Left lung (tissue), 10 donors: ENCODE data around the gene GPR101. TPM values are rescaled to one million over a fixed set of nuclear protein-coding genes. Genes with fewer than 3 reads are reported as not detected.
A peak's percentile ranks its signal among the peaks of the same experiment; 100 is the strongest.

Experiments used
- ATAC-seq: fragments of 200-7000 bp; cut with Tn5 transposase; one replicate; pipeline ENCODE4 v1.9.1; 2020; ENCODE audit warnings: moderate library complexity
- DNase-seq, 4 donors: peaks; one replicate each; pipeline ENCODE4 v3.0.0-alpha.2; 2013 to 2020
- H3K27ac ChIP-seq, 2 donors: fragments of 200-600 bp; sonication (generic) in 1 of 2; one replicate each; pipeline versions ENCODE4 v1.5.0 to v1.8.0; 2020 to 2021
- H3K27me3 ChIP-seq, 2 donors: fragments of 200-600 bp; sonication (generic) in 1 of 2; one replicate each; pipeline versions ENCODE4 v1.5.0 to v1.8.0; 2020 to 2021
- H3K36me3 ChIP-seq, 2 donors: fragments of 200-600 bp; sonication (generic) in 1 of 2; one replicate each; pipeline versions ENCODE4 v1.5.0 to v1.8.0; 2020 to 2021
- H3K4me1 ChIP-seq, 2 donors: fragments of 200-600 bp; one replicate each; pipeline ENCODE4 v1.8.0; 2021
- H3K4me3 ChIP-seq, 2 donors: fragments of 200-600 bp; sonication (generic) in 1 of 2; one replicate each; pipeline versions ENCODE4 v1.5.0 to v1.8.0; 2020 to 2021; ENCODE audit warnings: mild to moderate bottlenecking in 1 of 2
- H3K9me3 ChIP-seq, 2 donors: fragments of 200-600 bp; sonication (generic) in 1 of 2; one replicate each; pipeline versions ENCODE4 v1.5.0 to v1.8.0; 2020 to 2021
- intact Hi-C, 2 donors: fragments of 100-400 bp; cut with DNase I; formaldehyde crosslinking; loops; one replicate each; pipeline versions ENCODE4 v1.11.2 to v1.14.2; 2022
- polyA plus RNA-seq, 6 donors: library from polyadenylated mRNA; unstranded; fragments of 120-200 nt; gene quantifications; one replicate each; pipeline ENCODE4 v1.2.1, GENCODE V29; 2013; ENCODE audit not compliant: insufficient read length in 6 of 6
- total RNA-seq, 2 donors: library from RNA; stranded (reverse); fragmentation: NEBNext Ultra II Directional; extraction: Animal tissue kit (Norgen Biotek cat#: 25700); gene quantifications; one replicate each; pipeline ENCODE4 v1.2.1, GENCODE V29; 2021
- TF ChIP-seq, protein P1 (sequence below), 2 donors: fragments of 200-600 bp; sonication (generic) in 1 of 2; IDR thresholded peaks; one replicate each; pipeline versions ENCODE4 v1.5.0 to v1.8.0; 2021; ENCODE audit warnings: antibody characterized with exemption in 2 of 2
- donor health status: DM: no; HTN: yes; CAD: no.
- donor health status: DM: no; HTN: no; CAD: no.

GPR101 gene
- total and polyA plus RNA-seq, 8 donors = not detected

- Histone ChIP-seq H3K9me3 (no peaks in the 10 kb centered on the region), H3K27ac (no peak overlapping the region), H3K36me3 (no peaks in the 10 kb centered on the region), H3K27me3 (peaks cover 54 to 72% of the 10 kb centered on the region in 2 donors), H3K4me3 (no peak overlapping the region), H3K4me1 (peaks cover 0 to 3% of the 10 kb centered on the region in 2 donors)
- no peak for ATAC-seq
- TF ChIP-seq, protein P1, sequence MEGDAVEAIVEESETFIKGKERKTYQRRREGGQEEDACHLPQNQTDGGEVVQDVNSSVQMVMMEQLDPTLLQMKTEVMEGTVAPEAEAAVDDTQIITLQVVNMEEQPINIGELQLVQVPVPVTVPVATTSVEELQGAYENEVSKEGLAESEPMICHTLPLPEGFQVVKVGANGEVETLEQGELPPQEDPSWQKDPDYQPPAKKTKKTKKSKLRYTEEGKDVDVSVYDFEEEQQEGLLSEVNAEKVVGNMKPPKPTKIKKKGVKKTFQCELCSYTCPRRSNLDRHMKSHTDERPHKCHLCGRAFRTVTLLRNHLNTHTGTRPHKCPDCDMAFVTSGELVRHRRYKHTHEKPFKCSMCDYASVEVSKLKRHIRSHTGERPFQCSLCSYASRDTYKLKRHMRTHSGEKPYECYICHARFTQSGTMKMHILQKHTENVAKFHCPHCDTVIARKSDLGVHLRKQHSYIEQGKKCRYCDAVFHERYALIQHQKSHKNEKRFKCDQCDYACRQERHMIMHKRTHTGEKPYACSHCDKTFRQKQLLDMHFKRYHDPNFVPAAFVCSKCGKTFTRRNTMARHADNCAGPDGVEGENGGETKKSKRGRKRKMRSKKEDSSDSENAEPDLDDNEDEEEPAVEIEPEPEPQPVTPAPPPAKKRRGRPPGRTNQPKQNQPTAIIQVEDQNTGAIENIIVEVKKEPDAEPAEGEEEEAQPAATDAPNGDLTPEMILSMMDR (IDR thresholded peaks at IDR 0.05) = no peak
- DNase-seq = no peak
- intact Hi-C loops = no loop called here
Measured at GRCh38 chrX:137034508-137034872, 695 bp upstream of the GPR101 start.

DNA sequence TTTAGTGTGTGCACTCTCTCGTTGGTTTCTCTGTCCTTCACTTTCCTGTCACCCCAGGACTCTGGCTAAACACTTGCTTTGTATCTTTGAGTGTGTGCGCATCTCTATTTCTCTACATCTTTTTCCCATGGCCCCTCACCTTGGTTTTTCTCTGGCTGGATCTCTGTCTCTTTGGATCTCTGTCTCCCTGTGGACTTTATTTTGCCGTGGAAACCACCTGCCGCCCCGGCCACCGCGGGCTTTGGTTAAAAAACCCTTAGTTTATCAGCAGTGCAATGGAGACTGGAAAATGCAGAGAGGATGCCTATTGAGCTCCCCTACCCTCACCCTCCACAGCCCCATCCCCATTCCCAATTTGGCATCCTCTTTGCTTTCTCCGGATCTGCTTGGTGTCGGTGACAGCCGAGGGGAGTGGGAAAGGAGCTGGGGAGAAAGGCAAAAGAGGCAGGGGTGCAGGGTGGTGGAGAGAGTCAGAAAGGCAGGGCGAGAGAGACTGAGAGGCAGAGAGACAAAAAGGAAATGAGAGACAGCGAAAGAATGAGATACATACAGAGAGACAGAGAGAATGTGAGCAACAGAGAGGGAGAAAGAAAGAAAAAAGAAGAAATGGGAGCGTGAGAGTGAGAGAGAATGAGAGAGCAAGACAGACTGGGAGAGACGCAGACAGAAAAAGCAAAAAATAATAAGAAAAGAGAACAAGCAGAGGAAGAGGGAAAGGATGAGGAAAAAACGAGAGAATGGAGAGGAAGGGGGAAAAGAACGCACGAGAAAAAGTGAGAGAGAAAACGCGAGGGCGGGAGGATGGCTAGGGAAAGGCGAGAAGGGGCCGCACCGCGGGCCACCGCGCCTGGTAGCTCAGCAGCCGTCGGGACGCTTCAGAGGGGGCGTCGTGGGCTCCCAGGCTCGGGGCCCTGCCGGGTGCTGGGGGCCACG, 688 bp downstream of the GPR101 start:
- no peaks in the 10 kb centered on the region for H3K36me3 ChIP-seq
- DNase-seq (no peak), ATAC-seq (no peak)
- intact Hi-C loops = no loop called here
- H3K27me3 ChIP-seq = peaks cover 54 to 73% of the 10 kb centered on the region in 2 donors
- H3K4me3 ChIP-seq = no peak overlapping the region
- H3K9me3 ChIP-seq = no peaks in the 10 kb centered on the region
- no peak overlapping the region for H3K27ac ChIP-seq
- TF ChIP-seq, protein P1 (IDR thresholded peaks at IDR 0.05) = no peak
- peaks cover 0 to 3% of the 10 kb centered on the region in 2 donors for H3K4me1 ChIP-seq

DNA sequence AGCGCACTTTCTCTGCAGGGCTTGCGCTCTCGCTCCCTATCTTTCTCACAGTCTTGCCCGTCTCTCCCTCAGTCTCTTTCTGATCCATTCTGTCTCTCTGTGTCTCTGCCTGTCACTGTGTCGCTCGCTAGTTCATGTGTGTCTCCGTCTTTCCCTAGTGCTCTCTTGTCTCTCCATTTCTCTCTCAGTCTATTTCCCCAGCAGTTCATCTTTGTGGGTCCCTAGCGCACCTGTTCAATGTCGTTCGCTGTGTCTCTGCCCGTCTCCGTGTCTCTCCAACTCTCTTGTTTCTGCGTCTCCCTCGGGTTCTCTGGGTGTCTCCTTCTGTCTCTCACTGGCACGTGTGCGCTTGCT, 1.5 kb downstream of the GPR101 start:
- TF ChIP-seq, protein P1 (IDR thresholded peaks at IDR 0.05) = no peak
- DNase-seq (no peak), ATAC-seq (no peak)
- peaks cover 54 to 73% of the 10 kb centered on the region in 2 donors for H3K27me3 ChIP-seq
- peak overlapping the region; percentile 7 to 17 for H3K4me3 ChIP-seq
- H3K27ac ChIP-seq = no peak overlapping the region
- H3K9me3 ChIP-seq = no peaks in the 10 kb centered on the region
- H3K36me3 ChIP-seq = no peaks in the 10 kb centered on the region
- peaks cover 0 to 3% of the 10 kb centered on the region in 2 donors for H3K4me1 ChIP-seq
- intact Hi-C loops = no loop called here

DNA sequence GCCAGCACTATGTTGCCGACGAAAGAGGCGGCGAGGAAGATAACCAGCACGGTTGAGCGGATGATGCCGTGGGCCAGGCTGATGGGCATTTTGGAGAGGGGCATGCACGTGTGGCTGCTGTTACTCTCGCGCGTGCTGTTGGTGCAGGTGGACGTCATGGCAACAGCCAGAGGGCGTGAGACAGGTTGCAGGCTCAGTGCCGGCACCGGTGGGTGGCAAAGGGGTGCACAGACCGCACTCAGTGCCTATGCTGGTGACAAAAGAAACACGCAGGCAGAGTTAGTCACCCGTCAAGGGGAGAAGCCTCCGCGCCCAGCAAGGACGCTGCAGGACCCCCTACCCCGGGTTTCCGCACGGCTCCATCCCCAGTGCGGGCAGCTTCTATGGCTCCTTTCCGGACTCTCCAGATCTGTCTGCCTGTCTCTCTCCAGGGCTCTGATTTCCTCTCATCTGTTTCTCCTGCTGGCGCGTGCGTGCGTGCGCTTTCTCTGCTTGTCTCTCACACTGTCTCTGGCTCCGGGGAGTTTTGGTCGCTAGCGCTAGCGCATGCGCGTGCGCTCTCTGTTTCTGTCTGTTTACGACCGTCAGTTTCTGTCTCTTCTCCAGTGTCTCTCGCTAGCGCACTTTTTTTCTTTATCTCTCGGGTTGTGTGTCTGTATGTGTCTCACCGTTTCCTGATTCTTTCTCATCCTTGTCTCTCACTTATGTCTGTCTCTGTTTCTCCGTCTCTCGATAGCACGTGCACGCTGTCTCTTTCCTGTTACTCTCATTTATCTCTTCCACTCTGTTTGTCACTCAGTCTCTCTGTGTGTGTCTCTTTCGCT, 2.1 kb downstream of the GPR101 start:
- Histone ChIP-seq H3K4me1 (peaks cover 0 to 3% of the 10 kb centered on the region in 2 donors), H3K4me3 (peak overlapping the region; percentile 7 to 17), H3K36me3 (no peaks in the 10 kb centered on the region), H3K27ac (no peak overlapping the region), H3K27me3 (peaks cover 54 to 73% of the 10 kb centered on the region in 2 donors), H3K9me3 (no peaks in the 10 kb centered on the region)
- peak; percentile 59 for ATAC-seq
- intact Hi-C loops = no loop called here
- peak in 2 of 4 donors; percentile 36 to 56 for DNase-seq
- TF ChIP-seq, protein P1 (IDR thresholded peaks at IDR 0.05) = no peak

DNA sequence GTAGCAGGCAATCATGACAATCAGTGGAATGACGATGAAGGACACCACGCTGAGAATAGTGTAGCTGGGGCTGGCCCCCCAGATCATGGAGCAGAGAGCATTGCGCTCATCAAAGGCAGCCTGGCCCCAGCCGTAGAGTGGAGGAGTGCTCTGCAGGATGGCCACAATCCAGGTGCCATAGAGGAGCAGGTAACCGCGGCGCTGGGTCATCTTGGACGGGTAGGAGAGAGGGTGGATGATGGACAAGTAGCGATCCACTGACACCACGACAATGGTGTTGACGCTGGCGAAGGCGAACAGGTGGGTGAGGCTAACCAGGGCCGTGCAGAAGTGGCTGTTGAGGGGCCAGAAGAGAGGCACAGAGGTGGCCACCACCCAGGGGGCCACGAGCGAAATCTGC, 2.8 kb downstream of the GPR101 start:
- intact Hi-C loops = no loop called here
- peaks cover 51 to 66% of the 10 kb centered on the region in 2 donors for H3K27me3 ChIP-seq
- DNase-seq = no peak

More for the DNA sequence above, 2.8 kb downstream of the GPR101 start:
- Histone ChIP-seq H3K9me3 (no peaks in the 10 kb centered on the region), H3K27ac (no peak overlapping the region), H3K4me1 (peaks cover 0 to 3% of the 10 kb centered on the region in 2 donors), H3K4me3 (no peak overlapping the region), H3K36me3 (no peaks in the 10 kb centered on the region)
- TF ChIP-seq, protein P1 (IDR thresholded peaks at IDR 0.05) = no peak
- no peak for ATAC-seq
